DMS53 treated with DMSO at 0.1 percent for 48 hours (cell line): ENCODE measurements around the gene SERHL2.
"Not testable (repeated sequence)": the region's sequence is repeated elsewhere in the genome, so short reads cannot be mapped to it uniquely, and the experiment has no call there.

Source experiments
- DNase-seq: peaks from one replicate; lab custom pipeline; 2025; ENCODE audit not compliant: unreplicated experiment; lab: John Stamatoyannopoulos, UW

Gene SERHL2

GRCh38 chr22:42535082-42535731 lies 18.5 kb upstream of the SERHL2 start:
- not testable (repeated sequence) for DNase-seq

DNA sequence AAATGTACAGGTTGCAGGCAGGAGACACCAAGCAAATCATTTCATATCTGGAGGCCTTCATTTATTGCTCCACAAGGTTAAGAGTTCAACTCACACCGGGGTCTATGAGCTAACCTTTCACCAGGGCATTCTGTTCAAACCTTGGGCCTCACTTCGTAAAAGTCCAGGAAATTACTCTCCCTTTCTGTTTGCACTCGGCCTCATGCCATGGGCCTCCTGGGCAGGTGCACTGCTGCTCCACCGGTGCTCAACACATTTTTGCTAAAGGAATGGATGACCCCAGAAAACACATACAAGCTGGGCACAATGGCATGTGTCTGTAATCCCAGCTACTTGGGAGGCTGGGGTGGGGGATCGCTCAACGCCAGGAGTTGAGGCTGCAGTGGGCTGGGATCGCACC lies 17.6 kb upstream of the SERHL2 start:
- DNase-seq = no peak

DNA sequence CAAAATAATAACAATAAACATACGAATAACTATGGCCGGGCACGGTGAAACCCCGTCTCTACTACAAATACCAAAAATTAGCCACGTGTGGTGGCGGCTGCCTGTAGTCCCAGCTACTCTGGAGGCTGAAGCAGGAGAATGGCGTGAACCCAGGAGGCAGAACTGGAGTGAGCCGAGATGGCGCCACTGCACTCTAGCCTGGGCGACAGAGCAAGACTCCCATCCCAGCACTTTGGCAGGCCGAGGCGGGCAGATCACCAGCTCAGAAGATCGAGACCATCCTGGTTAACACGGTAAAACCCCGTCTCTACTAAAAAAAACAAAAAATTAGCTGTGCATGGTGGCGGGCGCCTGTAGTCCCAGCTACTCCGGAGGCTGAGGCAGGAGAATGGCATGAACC lies 17.1 kb upstream of the SERHL2 start:
- not testable (repeated sequence) for DNase-seq

DNA sequence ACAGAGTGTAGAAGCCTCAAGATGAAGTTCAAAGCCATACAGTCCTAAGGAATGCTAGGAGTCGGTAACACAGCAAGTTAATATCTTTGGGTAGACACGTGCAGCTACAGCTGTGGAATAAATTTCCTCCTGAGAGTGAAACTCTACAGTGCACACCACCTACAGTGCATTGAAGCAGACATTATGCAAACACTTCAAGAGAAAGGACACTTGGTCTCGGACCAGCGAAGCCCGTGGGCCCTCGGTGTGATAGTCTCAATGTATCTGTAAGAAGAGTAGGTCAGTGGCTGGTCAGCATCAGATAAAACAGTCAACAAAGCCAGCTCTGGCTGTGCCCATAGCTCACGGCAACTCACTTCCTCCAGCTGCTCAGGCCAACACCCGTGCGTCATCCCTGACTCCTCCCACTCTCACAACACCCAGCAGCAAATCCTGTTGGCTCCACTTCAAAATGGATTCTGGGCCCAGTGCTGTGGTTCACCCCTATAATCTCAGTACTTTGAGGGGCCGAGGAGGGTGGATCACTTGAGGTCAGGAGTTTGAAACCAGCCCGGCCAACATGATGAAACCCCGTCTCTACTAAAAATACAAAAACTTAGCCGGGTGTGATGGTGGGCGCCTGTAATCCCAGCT lies 16.4 kb upstream of the SERHL2 start:
- not testable (repeated sequence) for DNase-seq

DNA sequence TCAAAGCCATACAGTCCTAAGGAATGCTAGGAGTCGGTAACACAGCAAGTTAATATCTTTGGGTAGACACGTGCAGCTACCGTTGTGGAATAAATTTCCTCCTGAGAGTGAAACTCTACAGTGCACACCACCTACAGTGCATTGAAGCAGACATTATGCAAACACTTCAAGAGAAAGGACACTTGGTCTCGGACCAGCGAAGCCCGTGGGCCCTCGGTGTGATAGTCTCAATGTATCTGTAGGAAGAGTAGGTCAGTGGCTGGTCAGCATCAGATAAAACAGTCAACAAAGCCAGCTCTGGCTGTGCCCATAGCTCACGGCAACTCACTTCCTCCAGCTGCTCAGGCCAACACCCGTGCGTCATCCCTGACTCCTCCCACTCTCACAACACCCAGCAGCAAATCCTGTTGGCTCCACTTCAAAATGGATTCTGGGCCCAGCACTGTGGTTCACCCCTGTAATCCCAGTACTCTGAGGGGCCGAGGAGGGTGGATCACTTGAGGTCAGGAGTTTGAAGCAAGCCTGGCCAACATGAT lies 14.5 kb upstream of the SERHL2 start:
- DNase-seq = not testable (repeated sequence)

GRCh38 chr22:42544686-42545085 lies 9.1 kb upstream of the SERHL2 start:
- DNase-seq = peak; percentile 5

GRCh38 chr22:42547562-42547961 lies 6.2 kb upstream of the SERHL2 start:
- no peak for DNase-seq

- DNase-seq = not testable (repeated sequence)
These were observed 5.6 kb upstream of the SERHL2 start for GRCh38 chr22:42548126-42548525.

DNA sequence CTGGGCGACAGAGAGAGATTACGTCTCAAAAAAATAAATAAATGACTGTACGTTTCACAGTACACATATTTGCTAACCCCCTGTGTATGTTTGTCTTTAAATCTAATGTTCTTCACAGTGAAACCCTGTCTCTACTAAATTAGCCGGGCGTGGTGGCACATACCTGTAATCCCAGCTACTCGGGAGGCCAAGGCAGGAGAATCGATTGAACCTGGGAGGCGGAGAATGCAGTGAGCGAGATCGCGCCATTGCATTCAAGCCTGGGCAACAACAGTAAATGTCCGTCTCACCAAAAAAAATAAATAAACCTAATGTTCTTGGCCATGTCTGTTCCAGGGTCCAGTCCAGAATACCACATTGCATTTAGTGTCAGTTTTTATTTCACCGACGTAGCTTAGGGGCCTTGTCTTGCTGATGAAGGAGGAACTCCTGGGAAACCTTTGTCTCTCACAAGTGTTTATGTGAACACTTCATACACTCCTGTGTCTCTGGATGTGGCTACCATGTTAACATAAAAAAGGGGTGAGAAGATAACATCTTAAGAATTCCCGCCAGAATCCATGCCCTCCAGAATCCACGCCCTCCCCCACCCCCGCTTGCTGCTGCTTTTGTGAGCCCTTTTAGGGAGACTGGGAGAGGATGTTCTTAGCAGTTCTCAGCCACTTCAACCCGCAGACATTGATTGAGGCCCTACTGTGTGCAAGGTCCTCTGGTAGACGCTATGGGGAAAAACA lies 5.0 kb upstream of the SERHL2 start:
- no peak for DNase-seq

- DNase-seq = no peak
These were observed 4.3 kb upstream of the SERHL2 start for GRCh38 chr22:42549331-42550060.

GRCh38 chr22:42552294-42552647 lies 1.5 kb upstream of the SERHL2 start:
- not testable (repeated sequence) for DNase-seq

GRCh38 chr22:42560381-42560780 lies 6.6 kb downstream of the SERHL2 start:
- no peak for DNase-seq

DNA sequence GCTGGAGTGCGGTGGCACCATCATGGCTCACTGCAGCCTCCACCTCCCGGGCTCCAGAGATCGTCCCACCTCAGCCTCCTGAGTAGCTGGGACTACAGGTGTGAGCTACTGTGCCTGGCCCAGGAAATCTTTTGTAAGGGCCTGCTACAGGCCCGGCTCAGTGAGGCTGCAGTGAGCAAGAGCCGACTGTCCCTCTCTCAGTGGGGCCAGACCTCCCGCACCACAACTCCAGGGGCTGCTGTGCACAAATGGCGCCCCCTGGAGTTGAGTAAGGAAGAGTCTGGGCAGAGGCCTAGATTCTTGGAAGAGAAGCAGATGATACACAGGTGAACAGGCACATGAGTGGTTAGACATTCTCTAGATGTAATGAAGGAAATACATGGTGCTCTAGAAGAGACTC lies 7.0 kb downstream of the SERHL2 start:
- DNase-seq = no peak

DNA sequence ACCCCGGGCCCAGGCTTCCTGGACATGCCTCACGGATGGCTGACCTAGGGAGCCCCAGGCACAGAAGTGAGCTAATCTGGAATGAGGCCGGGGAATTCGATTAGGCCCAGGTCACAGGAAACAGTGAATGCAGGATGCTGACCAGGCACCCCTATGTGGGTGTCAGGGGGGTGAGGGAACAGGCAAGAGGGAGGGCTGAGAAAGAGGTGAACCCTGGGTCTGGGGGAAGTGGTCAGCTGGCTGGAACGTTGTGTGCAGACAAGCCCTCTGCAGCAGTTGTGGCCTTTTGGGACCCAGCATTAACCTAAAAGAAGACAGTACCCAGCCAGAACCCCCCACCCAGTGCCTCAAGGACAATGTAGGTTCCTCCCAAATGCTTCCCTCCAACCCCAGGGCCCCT lies 8.1 kb downstream of the SERHL2 start:
- DNase-seq = no peak

- DNase-seq = no peak
These were observed 8.5 kb downstream of the SERHL2 start for GRCh38 chr22:42562279-42562678.

DNA sequence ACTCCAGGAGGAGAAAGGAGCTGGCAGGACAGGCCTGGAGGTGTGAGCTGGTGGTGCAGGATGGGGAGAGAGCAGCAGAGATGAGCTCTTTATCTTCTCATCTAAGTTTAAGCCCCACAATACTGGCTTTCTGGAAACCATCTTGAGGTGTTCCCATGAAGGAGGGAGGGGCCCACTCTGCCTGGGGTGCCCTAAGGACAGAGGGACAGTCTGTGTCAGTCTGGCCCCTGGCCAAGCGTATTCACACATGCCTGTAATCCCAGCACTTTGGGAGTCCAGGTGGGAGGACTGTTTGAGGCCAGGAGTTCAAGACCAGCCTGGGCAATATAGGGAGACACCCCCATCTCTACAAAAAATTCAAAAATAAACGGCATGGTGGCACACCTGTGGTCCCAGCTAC lies 8.9 kb downstream of the SERHL2 start:
- no peak for DNase-seq

GRCh38 chr22:42563943-42564342 lies 10.2 kb downstream of the SERHL2 start:
- not testable (repeated sequence) for DNase-seq

- no peak for DNase-seq
These were observed 10.9 kb downstream of the SERHL2 start for GRCh38 chr22:42564699-42565098.

GRCh38 chr22:42565956-42566355 lies 12.2 kb downstream of the SERHL2 start:
- DNase-seq = no peak

DNA sequence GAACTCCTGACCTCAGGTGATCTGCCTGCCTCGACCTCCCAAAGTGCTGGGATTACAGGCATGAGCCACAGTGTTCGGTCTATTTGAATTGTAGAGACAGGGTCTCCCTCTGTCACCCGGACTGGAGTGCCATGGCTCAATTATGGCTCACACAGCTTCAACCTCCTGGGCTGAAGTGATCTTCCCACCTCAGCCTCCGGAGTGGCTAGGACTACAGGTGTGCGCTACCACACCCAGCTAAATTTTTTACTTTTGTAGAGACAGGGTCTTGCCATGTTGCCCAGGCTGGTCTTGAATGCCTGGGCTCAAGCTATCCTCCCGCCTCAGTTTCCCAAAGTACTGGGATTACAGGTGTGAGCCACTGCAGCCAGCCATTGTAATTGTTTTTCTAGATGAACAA lies 14.2 kb downstream of the SERHL2 start:
- not testable (repeated sequence) for DNase-seq

DNA sequence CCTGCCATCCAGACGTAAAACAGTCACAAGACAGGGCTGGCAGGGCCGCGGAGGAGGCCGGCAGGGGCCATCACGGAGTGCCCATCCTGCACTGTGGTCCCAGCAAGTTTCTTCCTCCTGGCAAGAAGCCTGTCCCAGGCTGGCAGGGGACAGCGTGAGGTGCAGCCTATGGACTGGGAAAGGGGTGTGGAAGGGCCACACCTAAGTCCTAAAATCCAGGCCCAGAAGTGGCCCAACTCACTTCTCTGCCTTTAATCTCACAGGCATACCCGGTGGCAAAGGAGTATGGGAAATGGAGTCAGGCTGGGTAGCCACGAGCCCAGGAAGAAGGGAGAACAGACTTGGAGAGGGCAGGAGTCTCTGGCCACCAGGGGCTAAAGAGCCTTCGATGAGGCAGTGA lies 16.8 kb downstream of the SERHL2 start:
- not testable (repeated sequence) for DNase-seq
